HEK293 (cell line): Measurements from ENCODE around the gene PPHLN1.

ENCODE experiments used
- KLF16 ChIP-seq: fragments of 450-650 bp; formaldehyde crosslinking; IDR thresholded peaks from 2 replicates; pipeline ENCODE4 v1.5.1; 2017; ENCODE audit warnings: missing biosample characterization, missing genetic modification characterization
- TCF7L2 ChIP-seq: IDR thresholded peaks from 2 replicates; pipeline ENCODE4 v1.6.1; 2011; ENCODE audit warnings: low read depth, mild to moderate bottlenecking, inconsistent platforms, low read length, moderate library complexity, borderline replicate concordance
- YY1 ChIP-seq: fragments of 450-650 bp; formaldehyde crosslinking; IDR thresholded peaks from 2 replicates; pipeline ENCODE4 v1.5.1; 2018; ENCODE audit warnings: missing biosample characterization, missing genetic modification characterization
- ZNF239 ChIP-seq: fragments of 450-650 bp; formaldehyde crosslinking; IDR thresholded peaks from 2 replicates; pipeline ENCODE4 v1.5.1; 2016; ENCODE audit warnings: missing biosample characterization, missing genetic modification characterization
- ZNF335 ChIP-seq: fragments of 450-650 bp; formaldehyde crosslinking; conservative IDR thresholded peaks from 2 replicates; pipeline ENCODE4 v1.5.1; 2016; ENCODE audit warnings: missing biosample characterization, missing genetic modification characterization
- ZNF37A ChIP-seq: fragments of 450-650 bp; IDR thresholded peaks from 2 replicates; pipeline ENCODE4 v1.5.1; 2018; ENCODE audit warnings: missing biosample characterization, missing genetic modification characterization
- ZNF488 ChIP-seq: fragments of 450-650 bp; formaldehyde crosslinking; IDR thresholded peaks from 2 replicates; pipeline ENCODE4 v1.5.1; 2016; ENCODE audit warnings: missing biosample characterization, missing genetic modification characterization
- ZNF549 ChIP-seq: fragments of 450-650 bp; IDR thresholded peaks from 2 replicates; pipeline ENCODE4 v1.5.1; 2018; ENCODE audit warnings: missing biosample characterization, missing genetic modification characterization, mild to moderate bottlenecking, inconsistent platforms, moderate library complexity
- ZNF571 ChIP-seq: fragments of 450-650 bp; formaldehyde crosslinking; IDR thresholded peaks from 2 replicates; pipeline ENCODE4 v1.5.0; 2017; ENCODE audit warnings: missing biosample characterization, missing genetic modification characterization
- ZNF747 ChIP-seq: fragments of 450-650 bp; formaldehyde crosslinking; IDR thresholded peaks from 2 replicates; pipeline ENCODE4 v1.5.1; 2016; ENCODE audit warnings: missing biosample characterization, missing genetic modification characterization
- ZSCAN5A ChIP-seq: fragments of 450-650 bp; formaldehyde crosslinking; IDR thresholded peaks from 2 replicates; pipeline ENCODE4 v1.5.1; 2016; ENCODE audit warnings: missing biosample characterization, missing genetic modification characterization

GRCh38 chr12:42308390-42308789, 17.6 kb upstream of the PPHLN1 start:
- TF ChIP-seq ZNF571 (tag by site-specific recombination) (no peak), TCF7L2 (no peak), YY1 (tag by site-specific recombination) (no peak), ZNF239 (tag by site-specific recombination) (no peak), ZNF37A (no peak), ZNF488 (no peak), ZNF549 (tag by site-specific recombination) (no peak), ZSCAN5A (tag by site-specific recombination) (no peak), KLF16 (tag by site-specific recombination) (no peak), ZNF747 (tag by site-specific recombination) (no peak), ZNF335 (no peak)
